T-helper 9 cell (primary cell): ENCODE data around the gene SYCP2.
"Not testable (repeated sequence)": the region's sequence is repeated elsewhere in the genome, so short reads cannot be mapped to it uniquely, and the experiment has no call there.

ENCODE experiments used
- DNase-seq: peaks from one replicate; pipeline ENCODE4 v3.0.0-alpha.2; 2020

The SYCP2 gene

GRCh38 chr20:59891581-59891980, 41.9 kb downstream of the SYCP2 start:
- DNase-seq = no peak

- DNase-seq = not testable (repeated sequence)
Observed at GRCh38 chr20:59890035-59890434, 43.4 kb downstream of the SYCP2 start.

GRCh38 chr20:59888050-59888449, 45.4 kb downstream of the SYCP2 start:
- no peak for DNase-seq

- no peak for DNase-seq
Observed at GRCh38 chr20:59884494-59884893, 48.9 kb downstream of the SYCP2 start.

GRCh38 chr20:59880198-59880597, 53.2 kb downstream of the SYCP2 start:
- no peak for DNase-seq

GRCh38 chr20:59873409-59873808, 60.0 kb downstream of the SYCP2 start:
- no peak for DNase-seq

GRCh38 chr20:59871096-59871495, 62.3 kb downstream of the SYCP2 start:
- no peak for DNase-seq

- DNase-seq = no peak
Observed at GRCh38 chr20:59866338-59866737, 67.1 kb downstream of the SYCP2 start.

GRCh38 chr20:59864726-59865125, 68.7 kb downstream of the SYCP2 start:
- DNase-seq = no peak

- no peak for DNase-seq
Observed at GRCh38 chr20:59863058-59863457, 70.4 kb downstream of the SYCP2 start.

- no peak for DNase-seq
Observed at GRCh38 chr20:59861401-59861800, 72.0 kb downstream of the SYCP2 start.

GRCh38 chr20:59858425-59858824, 75.0 kb downstream of the SYCP2 start:
- DNase-seq = no peak

GRCh38 chr20:59857966-59858365, 75.5 kb downstream of the SYCP2 start:
- no peak for DNase-seq

- DNase-seq = not testable (repeated sequence)
Observed at GRCh38 chr20:59856941-59857340, 76.5 kb downstream of the SYCP2 start.

- DNase-seq = not testable (repeated sequence)
Observed at GRCh38 chr20:59856526-59856925, 76.9 kb downstream of the SYCP2 start.

GRCh38 chr20:59850018-59850641, 83.3 kb downstream of the SYCP2 start:
- no peak for DNase-seq

- no peak for DNase-seq
Observed at GRCh38 chr20:59848182-59848581, 85.3 kb downstream of the SYCP2 start.

- no peak for DNase-seq
Observed at GRCh38 chr20:59845472-59845871, 88.0 kb downstream of the SYCP2 start.

- no peak for DNase-seq
Observed at GRCh38 chr20:59839400-59839799, 94.0 kb downstream of the SYCP2 start.

GRCh38 chr20:59837623-59838394, 95.6 kb downstream of the SYCP2 start:
- no peak for DNase-seq

- no peak for DNase-seq
Observed at GRCh38 chr20:59836767-59837166, 96.7 kb downstream of the SYCP2 start.

GRCh38 chr20:59835448-59836395, 97.7 kb downstream of the SYCP2 start:
- no peak for DNase-seq

GRCh38 chr20:59835057-59835447, 98.4 kb downstream of the SYCP2 start:
- no peak for DNase-seq
